AG04449 (cell line): Measurements from ENCODE around the gene TMEM221.

ENCODE experiments used
- CTCF ChIA-PET: fragments of 350-600 bp; formaldehyde crosslinking; extraction: SDS; loops from one replicate; lab custom pipeline; 2021; ENCODE audit warnings: antibody characterized with exemption; lab: Yijun Ruan, JAX
- POLR2A ChIA-PET: fragments of 400-600, 350-600 bp; formaldehyde crosslinking; extraction: SDS; loops from one replicate; lab custom pipeline; 2020; ENCODE audit warnings: antibody characterized with exemption, inconsistent platforms; lab: Yijun Ruan, JAX
- DNase-seq: peaks from one replicate; pipeline ENCODE4 v3.0.0-alpha.2; 2010; ENCODE audit warnings: low read depth, low spot score
- H3K4me3 ChIP-seq: 2 replicates; pipeline ENCODE4 v1.5.1; 2011; ENCODE audit warnings: low read depth, mild to moderate bottlenecking, control low read depth, low read length
- CTCF ChIP-seq: IDR thresholded peaks from one replicate; pipeline ENCODE4 v1.5.1; 2011; ENCODE audit warnings: mild to moderate bottlenecking, moderate library complexity, low read length, control low read depth, inconsistent platforms; ENCODE audit not compliant: insufficient read depth; ENCODE audit errors: missing control alignments

The TMEM221 gene

GRCh38 chr19:17419154-17419620, 29.3 kb downstream of the TMEM221 start:
- POLR2A ChIA-PET, result interaction anchor here (0.6 to 1.3 kb wide), 7 partner anchors 13 to 440 kb away, joined by 3 to 5 read pairs (median 4); partner anchors contain the start of genes ANO8, BST2, RPL18A and SLC27A1
- TF ChIP-seq CTCF, result no peak
- CTCF ChIA-PET, result interaction anchor here (0.7 to 1.7 kb wide), 9 partner anchors 8 to 113 kb away, joined by 3 to 9 read pairs (median 5); no protein-coding TSS in a partner anchor
- DNase-seq, result no peak
- H3K4me3 ChIP-seq, result peak overlapping the region; percentile 53

- no peak for DNase-seq
- H3K4me3 ChIP-seq, result no peak overlapping the region; the same call in 1 of the 2 replicates
- ChIA-PET POLR2A (interaction anchor here (1.0 to 1.2 kb wide), 2 partner anchors 84 to 85 kb away, joined by 4 read pairs; partner anchors contain the start of gene ANO8), CTCF (interaction anchor here (1.2 to 1.7 kb wide), 5 partner anchors 7 to 78 kb away, joined by 3 to 9 read pairs (median 7); no protein-coding TSS in a partner anchor)
- TF ChIP-seq CTCF, result no peak
Observed at GRCh38 chr19:17418710-17419109, 29.8 kb downstream of the TMEM221 start.

- ChIA-PET CTCF (no interaction called here), POLR2A (no interaction called here)
- DNase-seq, result no peak
- H3K4me3 ChIP-seq, result no peak overlapping the region
- no peak for TF ChIP-seq CTCF
Observed at GRCh38 chr19:17415121-17415520, 33.3 kb downstream of the TMEM221 start.

GRCh38 chr19:17414097-17414496, 34.4 kb downstream of the TMEM221 start:
- ChIA-PET POLR2A (no interaction called here), CTCF (no interaction called here)
- TF ChIP-seq CTCF, result no peak
- DNase-seq, result no peak
- no peak overlapping the region for H3K4me3 ChIP-seq

- ChIA-PET CTCF (interaction anchor here (1.0 to 2.6 kb wide), 6 partner anchors 8 to 84 kb away, joined by 3 to 17 read pairs (median 5); partner anchors contain the start of gene MVB12A), POLR2A (no interaction called here)
- TF ChIP-seq CTCF, result no peak
Observed at GRCh38 chr19:17411801-17412200, 36.7 kb downstream of the TMEM221 start.

GRCh38 chr19:17409990-17410389, 38.5 kb downstream of the TMEM221 start:
- DNase-seq, result no peak
- CTCF ChIA-PET, result interaction anchor here (1.9 kb wide), 1 partner anchor 15 kb away, joined by 7 read pairs; the partner anchor contains the start of gene CCDC194
- TF ChIP-seq CTCF, result no peak
- POLR2A ChIA-PET, result no interaction called here
- H3K4me3 ChIP-seq, result no peak overlapping the region

More at GRCh38 chr19:17411801-17412200, 36.7 kb downstream of the TMEM221 start:
- no peak overlapping the region for H3K4me3 ChIP-seq
- no peak for DNase-seq
